Measurements from ENCODE around the gene HECTD4.

GRCh38 chr12:112258926-112259325, 123.3 kb downstream of the HECTD4 start:
- TF ChIP-seq CTCF (conservative IDR thresholded peaks at IDR 0.05) (no peak), ZFX (IDR thresholded peaks at IDR 0.05) (no peak)
